NCI-H1436 treated with DMSO at 0.1 percent for 48 hours (cell line): ENCODE data around the gene CD84.
"Not testable (repeated sequence)": the region's sequence is repeated elsewhere in the genome, so short reads cannot be mapped to it uniquely, and the experiment has no call there.

Source experiments
- DNase-seq: peaks from one replicate; lab custom pipeline; 2025; lab: John Stamatoyannopoulos, UW

CD84 gene

GRCh38 chr1:160569806-160570205, 9.5 kb downstream of the CD84 start:
- DNase-seq: no peak

GRCh38 chr1:160567858-160568682, 11.2 kb downstream of the CD84 start:
- no peak for DNase-seq

- DNase-seq: no peak
Measured at GRCh38 chr1:160567341-160567740, 12.0 kb downstream of the CD84 start.

GRCh38 chr1:160565564-160565963, 13.7 kb downstream of the CD84 start:
- DNase-seq: no peak

- DNase-seq: not testable (repeated sequence)
Measured at GRCh38 chr1:160563230-160563629, 16.1 kb downstream of the CD84 start.

- DNase-seq: not testable (repeated sequence)
Measured at GRCh38 chr1:160562745-160563144, 16.6 kb downstream of the CD84 start.

- no peak for DNase-seq
Measured at GRCh38 chr1:160560806-160561205, 18.5 kb downstream of the CD84 start.

GRCh38 chr1:160560045-160560705, 19.1 kb downstream of the CD84 start:
- DNase-seq: no peak

GRCh38 chr1:160559437-160559836, 19.9 kb downstream of the CD84 start:
- DNase-seq: not testable (repeated sequence)

GRCh38 chr1:160558660-160559380, 20.5 kb downstream of the CD84 start:
- no peak for DNase-seq

- DNase-seq: no peak
Measured at GRCh38 chr1:160553778-160554177, 25.5 kb downstream of the CD84 start.

- DNase-seq: no peak
Measured at GRCh38 chr1:160552425-160552824, 26.9 kb downstream of the CD84 start.

- DNase-seq: no peak
Measured at GRCh38 chr1:160550572-160551034, 28.7 kb downstream of the CD84 start.

- no peak for DNase-seq
Measured at GRCh38 chr1:160549665-160550006, 29.7 kb downstream of the CD84 start.

- no peak for DNase-seq
Measured at GRCh38 chr1:160548960-160549664, 30.2 kb downstream of the CD84 start.

GRCh38 chr1:160548183-160548582, 31.1 kb downstream of the CD84 start:
- no peak for DNase-seq

- no peak for DNase-seq
Measured at GRCh38 chr1:160547422-160547821, 31.9 kb downstream of the CD84 start.

GRCh38 chr1:160546942-160547341, 32.4 kb downstream of the CD84 start:
- DNase-seq: no peak

- DNase-seq: no peak
Measured at GRCh38 chr1:160544647-160545046, 34.6 kb downstream of the CD84 start.

GRCh38 chr1:160542303-160542945, 36.9 kb downstream of the CD84 start:
- no peak for DNase-seq

GRCh38 chr1:160541622-160542302, 37.5 kb downstream of the CD84 start:
- DNase-seq: no peak
